PFSK-1 (cell line): ENCODE measurements around the gene HLA-DPB1.

ENCODE experiments used
- FOXP2 ChIP-seq: optimal IDR thresholded peaks from 2 replicates; pipeline ENCODE3; 2011; ENCODE audit warnings: borderline replicate concordance, control low read depth, inconsistent platforms; ENCODE audit not compliant: insufficient read depth; ENCODE audit errors: extremely low read length, extremely low read depth
- POLR2AphosphoS5 ChIP-seq: IDR thresholded peaks from 2 replicates; pipeline ENCODE4 v1.6.1; 2012; ENCODE audit warnings: low read depth, mild to moderate bottlenecking, control low read depth, low read length, moderate library complexity
- REST ChIP-seq, 2 experiments: IDR thresholded peaks; 2 replicates each; pipeline versions ENCODE4 v1.6.1 to v1.8.0; 2011 to 2012; ENCODE audit warnings: low read depth in 2 of 2, low read length in 2 of 2, control low read depth in 1 of 2, inconsistent platforms in 1 of 2, mild to moderate bottlenecking in 1 of 2, moderate library complexity in 1 of 2; ENCODE audit not compliant: insufficient read depth in 1 of 2
- SIN3A ChIP-seq: IDR thresholded peaks from 2 replicates; pipeline ENCODE4 v1.6.1; 2012; ENCODE audit warnings: mild to moderate bottlenecking, low read length, moderate library complexity, borderline replicate concordance; ENCODE audit not compliant: insufficient read depth
- TAF1 ChIP-seq: IDR thresholded peaks from 2 replicates; pipeline ENCODE4 v1.6.1; 2012; ENCODE audit warnings: low read length, control low read depth, borderline replicate concordance; ENCODE audit not compliant: insufficient read depth

The HLA-DPB1 gene

GRCh38 chr6:33112148-33112547 lies 36.4 kb downstream of the HLA-DPB1 start:
- no peak for TF ChIP-seq REST (IDR thresholded peaks at IDR 0.05; ENCODE audit: insufficient read depth in 1 of 2, low read depth in 2 of 2, low read length in 2 of 2)
- TF ChIP-seq POLR2AphosphoS5: no peak
- TF ChIP-seq TAF1: no peak
- TF ChIP-seq SIN3A: no peak
- TF ChIP-seq FOXP2: no peak

- TF ChIP-seq SIN3A (no peak), REST (IDR thresholded peaks at IDR 0.05; ENCODE audit: insufficient read depth in 1 of 2, low read depth in 2 of 2, low read length in 2 of 2) (no peak), POLR2AphosphoS5 (no peak), FOXP2 (no peak)
These were observed 38.0 kb downstream of the HLA-DPB1 start for GRCh38 chr6:33113755-33114154.

- no peak for TF ChIP-seq POLR2AphosphoS5
- TF ChIP-seq FOXP2: no peak
- TF ChIP-seq TAF1: no peak
- TF ChIP-seq SIN3A: no peak
- TF ChIP-seq REST (IDR thresholded peaks at IDR 0.05; ENCODE audit: insufficient read depth in 1 of 2, low read depth in 2 of 2, low read length in 2 of 2): no peak
These were observed 38.6 kb downstream of the HLA-DPB1 start for GRCh38 chr6:33114406-33114805.

GRCh38 chr6:33116417-33116816 lies 40.6 kb downstream of the HLA-DPB1 start:
- no peak for TF ChIP-seq REST (IDR thresholded peaks at IDR 0.05; ENCODE audit: insufficient read depth in 1 of 2, low read depth in 2 of 2, low read length in 2 of 2)
- no peak for TF ChIP-seq TAF1
- no peak for TF ChIP-seq POLR2AphosphoS5
- TF ChIP-seq FOXP2: no peak
- no peak for TF ChIP-seq SIN3A
